Stimulated activated naive CD4-positive, alpha-beta T cell (primary cell): ENCODE measurements around the gene CAP1.

ENCODE experiments used
- DNase-seq, 6 experiments: peaks; one replicate each; lab custom pipeline; 2025; lab: John Stamatoyannopoulos, UW

Gene CAP1

GRCh38 chr1:40095806-40096205 is 55.3 kb downstream of the CAP1 start:
- no peak for DNase-seq

- peak in 1 of 6 experiments; percentile 38 for DNase-seq
These were observed 56.1 kb downstream of the CAP1 start for GRCh38 chr1:40096646-40096976.

- peak; percentile 40 to 78 (median 68) for DNase-seq
These were observed 56.7 kb downstream of the CAP1 start, which contains the start of gene PPT1 for GRCh38 chr1:40096977-40097782. Gene PPT1, minus strand, starts transcription at chr1:40097252. Its CDS starts 14 bp downstream, at chr1:40097238.

- DNase-seq, result no peak
These were observed 61.5 kb downstream of the CAP1 start for GRCh38 chr1:40102038-40102437.

- DNase-seq, result no peak
These were observed 62.4 kb downstream of the CAP1 start for GRCh38 chr1:40102896-40103295.

- DNase-seq, result no peak
These were observed 64.5 kb downstream of the CAP1 start for GRCh38 chr1:40105028-40105427.

- DNase-seq, result no peak
These were observed 66.9 kb downstream of the CAP1 start for GRCh38 chr1:40107290-40107959.

GRCh38 chr1:40110389-40110788 is 69.9 kb downstream of the CAP1 start:
- DNase-seq, result no peak

GRCh38 chr1:40114400-40114799 is 73.9 kb downstream of the CAP1 start:
- DNase-seq, result no peak

GRCh38 chr1:40120128-40120527 is 79.6 kb downstream of the CAP1 start:
- no peak for DNase-seq
